AG04449 (cell line): Measurements from ENCODE around the gene MYF5.

Source experiments
- CTCF ChIA-PET: fragments of 350-600 bp; formaldehyde crosslinking; extraction: SDS; loops from one replicate; lab custom pipeline; 2021; ENCODE audit warnings: antibody characterized with exemption; lab: Yijun Ruan, JAX
- POLR2A ChIA-PET: fragments of 400-600, 350-600 bp; formaldehyde crosslinking; extraction: SDS; loops from one replicate; lab custom pipeline; 2020; ENCODE audit warnings: antibody characterized with exemption, inconsistent platforms; lab: Yijun Ruan, JAX
- DNase-seq: peaks from one replicate; pipeline ENCODE4 v3.0.0-alpha.2; 2010; ENCODE audit warnings: low read depth, low spot score
- H3K4me3 ChIP-seq: 2 replicates; pipeline ENCODE4 v1.5.1; 2011; ENCODE audit warnings: low read depth, mild to moderate bottlenecking, control low read depth, low read length
- TF ChIP-seq, protein P1 (sequence below): IDR thresholded peaks from one replicate; pipeline ENCODE4 v1.5.1; 2011; ENCODE audit warnings: mild to moderate bottlenecking, moderate library complexity, low read length, control low read depth, inconsistent platforms; ENCODE audit not compliant: insufficient read depth; ENCODE audit errors: missing control alignments

The MYF5 gene

GRCh38 chr12:80708975-80709328, 7.8 kb upstream of the MYF5 start:
- TF ChIP-seq, protein P1, sequence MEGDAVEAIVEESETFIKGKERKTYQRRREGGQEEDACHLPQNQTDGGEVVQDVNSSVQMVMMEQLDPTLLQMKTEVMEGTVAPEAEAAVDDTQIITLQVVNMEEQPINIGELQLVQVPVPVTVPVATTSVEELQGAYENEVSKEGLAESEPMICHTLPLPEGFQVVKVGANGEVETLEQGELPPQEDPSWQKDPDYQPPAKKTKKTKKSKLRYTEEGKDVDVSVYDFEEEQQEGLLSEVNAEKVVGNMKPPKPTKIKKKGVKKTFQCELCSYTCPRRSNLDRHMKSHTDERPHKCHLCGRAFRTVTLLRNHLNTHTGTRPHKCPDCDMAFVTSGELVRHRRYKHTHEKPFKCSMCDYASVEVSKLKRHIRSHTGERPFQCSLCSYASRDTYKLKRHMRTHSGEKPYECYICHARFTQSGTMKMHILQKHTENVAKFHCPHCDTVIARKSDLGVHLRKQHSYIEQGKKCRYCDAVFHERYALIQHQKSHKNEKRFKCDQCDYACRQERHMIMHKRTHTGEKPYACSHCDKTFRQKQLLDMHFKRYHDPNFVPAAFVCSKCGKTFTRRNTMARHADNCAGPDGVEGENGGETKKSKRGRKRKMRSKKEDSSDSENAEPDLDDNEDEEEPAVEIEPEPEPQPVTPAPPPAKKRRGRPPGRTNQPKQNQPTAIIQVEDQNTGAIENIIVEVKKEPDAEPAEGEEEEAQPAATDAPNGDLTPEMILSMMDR = no peak
- no peak for DNase-seq
- ChIA-PET POLR2A (no interaction called here), CTCF (no interaction called here)
- H3K4me3 ChIP-seq = no peak overlapping the region

DNA sequence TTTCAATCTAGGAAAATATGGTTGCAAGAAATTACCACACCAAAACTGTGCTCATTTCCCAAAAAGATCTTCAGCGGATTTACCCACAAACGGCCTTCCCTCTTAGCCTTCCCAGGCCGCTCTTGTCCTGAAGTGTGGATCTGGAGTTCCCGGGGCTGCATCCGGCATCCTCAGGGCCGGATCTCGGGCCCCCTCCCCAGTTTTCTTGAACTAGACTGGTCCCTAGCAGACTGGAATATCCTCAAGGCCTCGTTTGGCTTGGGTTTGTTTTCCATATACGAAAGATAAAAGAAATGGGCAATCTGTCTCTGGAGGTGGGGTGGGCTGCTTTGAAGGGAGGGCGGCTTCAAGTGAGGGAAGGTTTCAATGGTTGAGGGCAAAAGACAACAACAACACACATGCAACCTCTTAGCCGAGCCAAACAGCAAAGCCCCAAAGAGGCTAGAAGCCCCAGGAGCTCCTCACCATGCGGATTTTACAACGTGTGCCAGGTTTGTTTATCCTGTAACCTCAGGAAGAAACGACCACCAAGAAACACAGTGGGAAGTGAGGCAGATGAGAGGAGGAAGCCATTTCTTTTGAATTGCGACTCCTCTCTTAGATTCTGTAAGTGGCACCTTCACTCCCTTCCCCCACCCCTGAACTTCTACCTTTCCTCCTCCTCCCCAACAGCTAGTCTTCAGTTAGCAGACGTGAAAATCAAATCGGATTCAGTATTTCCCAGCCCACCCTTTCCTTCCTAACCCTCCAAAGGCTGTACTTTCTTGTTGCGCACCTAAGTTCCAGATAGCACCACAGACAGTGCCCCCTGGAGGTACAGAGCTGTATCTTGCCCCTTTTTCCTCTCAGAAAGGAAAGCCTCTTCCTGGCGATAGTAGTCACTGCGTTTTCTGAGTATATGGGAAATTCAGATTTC, 6.6 kb upstream of the MYF5 start:
- TF ChIP-seq, protein P1 = no peak
- H3K4me3 ChIP-seq = no peak overlapping the region
- DNase-seq = no peak
- ChIA-PET POLR2A (no interaction called here), CTCF (interaction anchor here (0.7 to 1.0 kb wide), 2 partner anchors 13 to 25 kb away, joined by 3 to 4 read pairs; no protein-coding TSS in a partner anchor)

DNA sequence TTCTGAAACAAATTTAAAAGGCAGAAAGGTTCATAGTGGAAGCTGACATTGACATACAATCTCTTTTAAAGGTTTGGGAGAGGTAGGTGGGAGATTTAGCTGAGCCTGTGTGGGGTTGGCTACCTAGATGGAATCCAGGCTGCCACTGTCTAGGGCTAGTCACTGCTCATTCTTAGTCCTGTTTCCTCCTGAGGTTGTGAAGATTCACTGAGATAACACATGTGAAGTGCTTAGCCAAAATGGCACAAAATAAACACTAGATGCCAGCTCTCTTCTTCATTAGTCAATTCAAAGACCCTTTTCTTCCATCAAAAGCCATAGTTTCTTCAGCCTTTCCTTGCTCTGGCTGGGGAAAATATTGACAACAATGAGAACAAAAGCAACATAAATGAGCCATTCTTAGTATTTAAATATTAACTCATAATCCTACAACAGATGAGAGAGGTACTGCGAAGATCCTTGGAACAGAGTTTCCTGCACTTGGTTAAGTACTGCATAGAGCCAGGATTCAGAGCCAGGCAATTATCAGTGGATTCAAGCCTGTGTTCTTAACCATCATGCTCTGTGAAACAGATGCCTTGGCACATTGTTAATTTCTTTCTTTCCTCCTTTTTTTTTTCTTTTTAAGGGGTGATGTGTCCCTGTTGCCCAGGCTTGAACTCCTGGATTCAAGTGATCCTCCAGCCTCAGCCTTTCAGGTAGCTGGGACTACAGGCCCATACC, 5.8 kb upstream of the MYF5 start:
- H3K4me3 ChIP-seq = no peak overlapping the region
- POLR2A ChIA-PET = no interaction called here
- CTCF ChIA-PET = interaction anchor here (0.7 to 1.8 kb wide), 3 partner anchors 8 to 24 kb away, joined by 3 to 6 read pairs (median 4); no protein-coding TSS in a partner anchor
- TF ChIP-seq, protein P1 = no peak
- no peak for DNase-seq

- TF ChIP-seq, protein P1 = no peak
- ChIA-PET POLR2A (no interaction called here), CTCF (interaction anchor here (1.3 to 1.8 kb wide), 2 partner anchors 9 to 51 kb away, joined by 3 to 6 read pairs; no protein-coding TSS in a partner anchor)
Measured at GRCh38 chr12:80711866-80712265, 4.8 kb upstream of the MYF5 start.

DNA sequence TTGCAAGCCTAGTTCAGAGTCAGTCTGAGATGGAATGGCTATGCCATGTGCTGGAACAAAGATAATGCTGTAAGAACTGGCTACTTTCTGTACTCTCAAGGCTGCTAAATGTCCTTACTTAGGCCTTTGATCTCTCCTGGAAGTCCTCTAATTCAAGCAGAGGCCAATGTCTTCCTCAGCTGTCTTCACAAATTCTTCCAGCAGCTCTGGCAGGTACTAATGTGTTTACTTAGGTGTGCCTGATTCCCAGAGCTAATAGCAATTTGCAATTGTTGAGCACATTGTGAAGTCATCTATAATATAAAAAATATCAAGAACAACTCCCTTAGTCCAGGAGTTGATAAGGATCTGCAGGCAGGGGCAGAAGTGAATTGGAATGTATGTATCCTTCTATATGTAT, 3.8 kb upstream of the MYF5 start:
- CTCF ChIA-PET = interaction anchor here (1.3 to 1.8 kb wide), 2 partner anchors 10 to 50 kb away, joined by 3 to 6 read pairs; no protein-coding TSS in a partner anchor

More at GRCh38 chr12:80711866-80712265, 4.8 kb upstream of the MYF5 start:
- DNase-seq = no peak
- no peak overlapping the region for H3K4me3 ChIP-seq

More for the DNA sequence above, 3.8 kb upstream of the MYF5 start:
- DNase-seq = no peak
- H3K4me3 ChIP-seq = no peak overlapping the region
- TF ChIP-seq, protein P1 = no peak
- POLR2A ChIA-PET = no interaction called here
